ENCODE results near the gene AMPH.

AMPH gene

DNA sequence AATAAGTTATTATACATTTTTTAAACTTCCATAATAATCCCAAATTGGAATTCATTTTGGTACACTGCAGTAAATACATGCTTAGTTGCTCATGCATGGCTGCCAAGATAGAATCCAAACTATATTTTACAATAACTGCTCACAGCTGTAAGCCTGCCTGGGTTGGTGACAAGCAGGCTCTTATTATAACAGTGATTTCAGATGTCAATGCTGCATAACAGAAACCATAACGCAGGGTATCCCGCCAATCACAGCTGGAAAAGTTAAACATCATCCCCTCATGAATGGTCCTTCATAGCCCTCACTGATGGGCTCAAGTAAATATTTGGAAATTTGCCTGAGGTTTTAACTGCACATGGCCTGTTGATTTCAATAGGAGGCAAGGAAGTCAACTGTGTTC, 149.8 kb downstream of the AMPH start:
- H3K4me3 ChIP-seq (ENCODE audit: low read length), result no peak overlapping the region
- no peak for TF ChIP-seq ZNF274 (IDR thresholded peaks at IDR 0.05; ENCODE audit: low read depth, low read length)

DNA sequence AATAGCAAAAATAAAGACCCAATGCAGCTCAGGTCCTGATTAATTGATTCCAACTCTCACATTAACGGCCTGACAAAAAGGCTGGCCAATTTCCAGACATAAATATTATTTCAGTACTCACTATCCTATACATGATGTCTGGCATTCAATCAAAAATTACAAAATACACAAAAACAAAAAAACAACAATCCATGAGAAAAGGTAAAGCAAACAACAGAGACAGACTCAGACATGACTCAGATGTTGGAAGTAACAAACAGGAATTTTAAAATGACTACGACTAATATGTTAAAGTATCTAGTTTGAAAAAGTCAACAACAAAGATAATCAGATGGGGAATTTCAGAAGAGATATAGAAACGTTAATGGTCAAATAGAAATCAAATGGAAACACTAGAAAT, 152.8 kb downstream of the AMPH start:
- H3K4me3 ChIP-seq (ENCODE audit: low read length), result no peak overlapping the region
- TF ChIP-seq ZNF274 (IDR thresholded peaks at IDR 0.05; ENCODE audit: low read depth, low read length), result no peak

- H3K4me3 ChIP-seq (ENCODE audit: low read length), result no peak overlapping the region
- TF ChIP-seq ZNF274 (IDR thresholded peaks at IDR 0.05; ENCODE audit: low read depth, low read length), result no peak
Observed at GRCh38 chr7:38477333-38477732, 153.8 kb downstream of the AMPH start.

DNA sequence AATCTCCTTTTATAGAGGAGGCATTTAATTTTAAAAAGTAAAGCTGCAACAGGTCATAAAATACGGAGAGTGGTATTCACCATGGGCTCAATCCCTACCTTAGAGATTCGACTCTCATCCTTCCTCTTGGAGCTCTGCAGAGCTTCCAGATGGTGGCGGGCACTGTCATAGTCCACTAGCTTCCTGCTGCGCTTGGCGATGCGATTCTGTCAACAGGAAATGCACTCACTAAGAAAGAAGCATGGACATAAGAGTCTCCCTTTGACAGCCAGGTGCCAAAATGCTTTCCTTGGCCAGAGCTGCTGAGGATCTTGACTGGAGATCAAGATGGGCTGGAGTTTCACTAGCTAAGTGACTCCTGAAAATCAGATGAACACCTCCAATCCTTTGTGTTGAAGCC, 154.4 kb downstream of the AMPH start:
- H3K4me3 ChIP-seq (ENCODE audit: low read length), result no peak overlapping the region
- no peak for TF ChIP-seq ZNF274 (IDR thresholded peaks at IDR 0.05; ENCODE audit: low read depth, low read length)

GRCh38 chr7:38465956-38466355, 165.2 kb downstream of the AMPH start:
- H3K4me3 ChIP-seq (ENCODE audit: low read length), result no peak overlapping the region
- TF ChIP-seq ZNF274 (IDR thresholded peaks at IDR 0.05; ENCODE audit: low read depth, low read length), result no peak

- H3K4me3 ChIP-seq (ENCODE audit: low read length), result no peak overlapping the region
- no peak for TF ChIP-seq ZNF274 (IDR thresholded peaks at IDR 0.05; ENCODE audit: low read depth, low read length)
Observed at GRCh38 chr7:38463277-38464225, 167.6 kb downstream of the AMPH start.

DNA sequence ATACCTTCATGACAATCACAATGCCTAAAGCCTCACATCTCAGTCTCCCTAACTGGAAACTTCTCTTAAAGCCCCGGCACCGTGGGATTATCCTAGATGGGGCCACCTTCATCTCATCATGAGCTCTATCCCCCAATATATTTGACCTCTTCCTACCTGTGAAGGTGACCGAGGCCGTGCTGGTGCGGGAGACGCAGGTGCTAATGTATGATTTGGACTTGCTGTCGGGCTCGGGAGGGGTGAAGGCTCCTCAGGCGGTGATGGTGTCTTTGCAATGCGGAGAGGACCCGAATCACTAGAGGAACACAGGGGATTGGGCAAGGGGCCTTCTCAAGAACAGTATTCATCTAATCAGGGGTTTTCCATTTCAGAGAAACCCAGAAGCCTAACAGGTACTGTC, 168.4 kb downstream of the AMPH start:
- H3K4me3 ChIP-seq (ENCODE audit: low read length), result no peak overlapping the region
- no peak for TF ChIP-seq ZNF274 (IDR thresholded peaks at IDR 0.05; ENCODE audit: low read depth, low read length)

DNA sequence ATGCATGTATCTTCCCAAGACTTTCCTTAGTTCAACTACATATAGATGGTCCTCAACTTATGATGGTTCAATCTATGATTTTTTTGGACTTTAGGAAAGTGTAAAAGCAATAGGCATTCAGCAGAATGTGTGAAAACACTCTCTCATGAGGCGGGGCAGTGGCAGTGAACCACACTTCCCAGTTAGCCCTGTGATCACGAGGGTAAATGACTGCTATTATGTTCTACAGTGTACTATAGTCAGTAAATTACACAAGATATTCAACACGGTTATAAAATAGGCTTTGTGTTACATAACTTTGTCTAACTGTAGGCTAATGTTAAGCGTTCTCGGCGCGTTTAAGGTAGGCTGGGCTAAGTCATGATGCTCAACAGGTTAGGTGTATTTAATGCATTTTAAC, 169.3 kb downstream of the AMPH start:
- no peak overlapping the region for H3K4me3 ChIP-seq (ENCODE audit: low read length)
- no peak for TF ChIP-seq ZNF274 (IDR thresholded peaks at IDR 0.05; ENCODE audit: low read depth, low read length)

DNA sequence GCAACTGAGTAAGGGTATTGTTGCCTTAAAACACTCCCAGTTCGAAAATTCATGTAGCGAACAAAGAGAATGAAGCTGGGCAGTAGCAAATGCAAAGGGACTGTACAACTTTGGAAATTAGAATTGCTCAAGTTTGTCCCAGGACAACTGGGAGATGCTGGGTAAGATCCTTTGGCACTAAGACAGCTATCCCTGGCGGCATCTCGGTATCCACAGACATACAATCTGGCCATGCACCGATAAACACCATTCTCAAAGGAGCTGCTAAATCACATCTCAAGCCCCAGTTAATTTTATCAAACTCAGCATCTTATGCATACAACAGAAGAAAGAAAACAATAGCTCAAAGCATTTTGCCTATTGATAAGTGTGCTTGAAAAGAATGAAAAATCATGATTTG, 177.3 kb downstream of the AMPH start:
- TF ChIP-seq ZNF274 (IDR thresholded peaks at IDR 0.05; ENCODE audit: low read depth, low read length), result no peak
- no peak overlapping the region for H3K4me3 ChIP-seq (ENCODE audit: low read length)

DNA sequence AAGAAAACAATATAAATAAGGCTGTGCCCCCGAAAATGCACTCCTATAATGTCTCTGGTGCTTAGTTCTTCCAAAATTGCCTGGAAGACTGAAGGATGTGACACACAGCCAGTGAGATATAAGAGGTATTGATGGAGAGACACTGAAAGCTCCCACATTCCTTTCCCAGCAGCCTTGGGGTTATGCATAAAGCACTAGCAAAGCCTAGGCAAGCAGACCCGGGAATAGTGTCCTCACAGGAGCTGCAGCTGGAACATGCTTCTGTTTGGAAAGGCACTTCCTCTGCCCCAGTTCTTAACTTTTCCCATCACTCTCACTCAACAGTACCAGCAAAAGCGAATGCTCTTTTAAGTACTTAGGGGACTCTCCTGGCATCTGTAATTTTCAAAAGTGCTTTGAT, 178.0 kb downstream of the AMPH start:
- H3K4me3 ChIP-seq (ENCODE audit: low read length), result no peak overlapping the region

GRCh38 chr7:38452681-38453108, 178.5 kb downstream of the AMPH start:
- no peak overlapping the region for H3K4me3 ChIP-seq (ENCODE audit: low read length)
- no peak for TF ChIP-seq ZNF274 (IDR thresholded peaks at IDR 0.05; ENCODE audit: low read depth, low read length)

More for the DNA sequence above, 178.0 kb downstream of the AMPH start:
- no peak for TF ChIP-seq ZNF274 (IDR thresholded peaks at IDR 0.05; ENCODE audit: low read depth, low read length)

DNA sequence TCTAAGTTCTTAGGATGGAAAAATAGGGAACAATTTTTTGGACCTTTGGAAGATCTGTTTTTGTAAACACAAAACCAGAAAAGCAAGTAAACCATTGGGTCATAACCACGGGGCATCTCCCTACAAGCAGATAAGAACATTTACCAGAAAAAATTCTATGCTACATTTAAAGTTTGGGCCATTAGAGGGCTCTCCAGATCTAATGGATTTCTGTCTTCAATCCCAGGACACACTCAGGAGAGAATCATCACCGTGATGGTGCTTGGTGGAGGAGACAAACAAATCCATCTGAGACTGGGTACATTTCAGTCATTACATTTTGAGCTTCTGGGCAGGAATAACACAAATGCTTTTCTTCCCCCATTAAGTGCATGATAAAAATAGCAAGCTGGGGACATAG, 179.3 kb downstream of the AMPH start:
- no peak for TF ChIP-seq ZNF274 (IDR thresholded peaks at IDR 0.05; ENCODE audit: low read depth, low read length)
- no peak overlapping the region for H3K4me3 ChIP-seq (ENCODE audit: low read length)

GRCh38 chr7:38448584-38449234, 182.5 kb downstream of the AMPH start:
- no peak overlapping the region for H3K4me3 ChIP-seq (ENCODE audit: low read length)
- no peak for TF ChIP-seq ZNF274 (IDR thresholded peaks at IDR 0.05; ENCODE audit: low read depth, low read length)

- no peak for TF ChIP-seq ZNF274 (IDR thresholded peaks at IDR 0.05; ENCODE audit: low read depth, low read length)
- H3K4me3 ChIP-seq (ENCODE audit: low read length), result no peak overlapping the region
Observed at GRCh38 chr7:38448054-38448453, 183.1 kb downstream of the AMPH start.

DNA sequence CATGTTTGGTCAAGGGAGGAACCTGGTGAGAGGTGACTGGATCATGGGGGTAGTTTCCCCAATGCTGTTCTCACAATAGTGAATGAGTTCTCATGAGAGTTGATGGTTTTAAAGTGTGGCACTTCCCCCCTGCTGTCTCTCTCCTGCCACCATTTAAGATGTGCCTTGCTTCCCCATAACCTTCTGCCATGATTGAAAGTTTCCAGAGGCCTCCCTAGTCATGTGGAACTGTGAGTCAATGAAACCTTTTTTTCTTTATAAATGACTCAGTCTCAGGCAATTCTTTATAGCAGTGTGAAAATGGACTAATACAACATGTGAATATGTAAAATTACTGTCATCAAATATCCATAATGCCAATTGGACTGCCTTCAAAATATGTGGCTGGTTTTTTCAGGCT, 192.2 kb downstream of the AMPH start:
- TF ChIP-seq ZNF274 (IDR thresholded peaks at IDR 0.05; ENCODE audit: low read depth, low read length), result no peak
- no peak overlapping the region for H3K4me3 ChIP-seq (ENCODE audit: low read length)
